Measurements from ENCODE around the gene BEGAIN. TPM values are rescaled to one million over a fixed set of nuclear protein-coding genes. Genes with fewer than 3 reads are reported as not detected.

The BEGAIN gene
- total RNA-seq, 4 donors from 2014 or later: 0.27 to 2.5 (median 0.37) TPM; not detected in 1

GRCh38 chr14:100536121-100536510, 51.1 kb downstream of the BEGAIN start:
- Histone ChIP-seq H3K27ac (no peak overlapping the region), H3K4me1 (peaks cover 0 to 15% (median 11%) of the 10 kb centered on the region in 4 donors), H3K36me3 (no peaks in the 10 kb centered on the region), H3K9me3 (no peaks in the 10 kb centered on the region), H3K4me3 (no peak overlapping the region), H3K27me3 (no peaks in the 10 kb centered on the region)
- DNase-seq: no peak
- TF ChIP-seq EP300 (IDR thresholded peaks at IDR 0.05; ENCODE audit: low read depth): no peak
- no peak for TF ChIP-seq CTCF (IDR thresholded peaks at IDR 0.05)
- TF ChIP-seq POLR2AphosphoS5 (IDR thresholded peaks at IDR 0.05): no peak
- TF ChIP-seq POLR2A (IDR thresholded peaks at IDR 0.05): no peak
- in situ Hi-C loops (cut with MboI; ENCODE audit: low pct_ligation_motif_present in 1 of 4, low pct_unique_long_range_greater_than_20kb in 1 of 4, low sequenced_read_pairs in 3 of 4): no loop called here
- intact Hi-C loops (cut with DNase I; ENCODE audit: low total_unique reads): no loop called here
- 86 to 94% methylated on average over 2 to 8 of the region's 8 CpGs for WGBS, 2 donors (ENCODE audit: low coverage in 1 of 2)

- TF ChIP-seq POLR2A (IDR thresholded peaks at IDR 0.05) (no peak), CTCF (IDR thresholded peaks at IDR 0.05) (no peak), POLR2AphosphoS5 (IDR thresholded peaks at IDR 0.05) (no peak), EP300 (IDR thresholded peaks at IDR 0.05; ENCODE audit: low read depth) (no peak)
- Histone ChIP-seq H3K4me1 (peaks cover 0 to 15% (median 11%) of the 10 kb centered on the region in 4 donors), H3K9me3 (no peaks in the 10 kb centered on the region), H3K27me3 (no peaks in the 10 kb centered on the region), H3K4me3 (no peak overlapping the region), H3K36me3 (no peaks in the 10 kb centered on the region), H3K27ac (no peak overlapping the region)
- 91 to 100% methylated on average over 2 to 16 of the region's 16 CpGs for WGBS, 2 donors (ENCODE audit: low coverage in 1 of 2)
- intact Hi-C loops (cut with DNase I; ENCODE audit: low total_unique reads) (no loop called here), in situ Hi-C loops (cut with MboI; ENCODE audit: low pct_ligation_motif_present in 1 of 4, low pct_unique_long_range_greater_than_20kb in 1 of 4, low sequenced_read_pairs in 3 of 4) (no loop called here)
- peak; percentile 4 for DNase-seq
These were observed 51.7 kb downstream of the BEGAIN start for GRCh38 chr14:100535287-100536120.

GRCh38 chr14:100534528-100535286, 52.5 kb downstream of the BEGAIN start:
- TF ChIP-seq CTCF (IDR thresholded peaks at IDR 0.05): no peak
- no peak for TF ChIP-seq POLR2AphosphoS5 (IDR thresholded peaks at IDR 0.05)
- TF ChIP-seq EP300 (IDR thresholded peaks at IDR 0.05; ENCODE audit: low read depth): no peak
- TF ChIP-seq POLR2A (IDR thresholded peaks at IDR 0.05): no peak
- WGBS, 2 donors (ENCODE audit: low coverage in 1 of 2): 53 to 73% methylated on average over 2 to 9 of the region's 13 CpGs
- Histone ChIP-seq H3K4me1 (peaks cover 0 to 15% (median 11%) of the 10 kb centered on the region in 4 donors), H3K9me3 (no peaks in the 10 kb centered on the region), H3K27ac (no peak overlapping the region), H3K36me3 (no peaks in the 10 kb centered on the region), H3K27me3 (no peaks in the 10 kb centered on the region), H3K4me3 (no peak overlapping the region)
- intact Hi-C loops (cut with DNase I; ENCODE audit: low total_unique reads): no loop called here
- in situ Hi-C loops (cut with MboI; ENCODE audit: low pct_ligation_motif_present in 1 of 4, low pct_unique_long_range_greater_than_20kb in 1 of 4, low sequenced_read_pairs in 3 of 4): no loop called here
- DNase-seq: peak; percentile 6
